DOHH2 (cell line): ENCODE results near the gene NPAS3.

Source experiments
- H3F3A ChIP-seq: fragments of 200-600 bp; sonication (generic), shearing (Covaris generic); 2 replicates; pipeline ENCODE4 v1.6.0; 2016; ENCODE audit warnings: antibody characterized with exemption, mild to moderate bottlenecking; ENCODE audit not compliant: control insufficient read depth, insufficient read depth
- H3K27ac ChIP-seq: fragments of 200-600 bp; sonication (generic); 2 replicates; pipeline ENCODE4 v1.5.1; 2014; ENCODE audit warnings: low read depth, mild to moderate bottlenecking, low read length, moderate library complexity
- H3K27me3 ChIP-seq: fragments of 200-600 bp; sonication (generic); 2 replicates; pipeline ENCODE4 v1.6.1; 2014; ENCODE audit warnings: mild to moderate bottlenecking, low read length, mixed read lengths; ENCODE audit not compliant: control insufficient read depth
- H3K36me3 ChIP-seq: fragments of 200-600 bp; sonication (generic); 2 replicates; pipeline ENCODE4 v1.6.1; 2014; ENCODE audit warnings: mild to moderate bottlenecking, low read length, moderate library complexity, mixed read lengths; ENCODE audit not compliant: control insufficient read depth
- H3K4me1 ChIP-seq: fragments of 200-600 bp; sonication (generic); 2 replicates; pipeline ENCODE4 v1.6.1; 2014; ENCODE audit warnings: mild to moderate bottlenecking, low read length, mixed read lengths; ENCODE audit not compliant: control insufficient read depth
- H3K4me2 ChIP-seq: fragments of 200-600 bp; sonication (generic); 2 replicates; pipeline ENCODE4 v1.6.0; 2014; ENCODE audit warnings: mild to moderate bottlenecking, low read length, moderate library complexity
- H3K4me3 ChIP-seq: fragments of 200-600 bp; sonication (generic); 2 replicates; pipeline ENCODE4 v1.5.1; 2014; ENCODE audit warnings: mild to moderate bottlenecking, low read length, mixed read lengths
- H3K79me2 ChIP-seq: fragments of 200-600 bp; sonication (generic); 2 replicates; pipeline ENCODE4 v1.6.1; 2014; ENCODE audit warnings: mild to moderate bottlenecking, low read length, mixed read lengths; ENCODE audit not compliant: control insufficient read depth
- H3K9me2 ChIP-seq: fragments of 200-600 bp; sonication (generic); replicated peaks from 2 replicates; pipeline ENCODE4 v1.6.1; 2014; ENCODE audit warnings: mild to moderate bottlenecking, low read length, mixed read lengths; ENCODE audit not compliant: control insufficient read depth
- H3K9me3 ChIP-seq: fragments of 200-600 bp; sonication (generic); 2 replicates; pipeline ENCODE4 v1.6.1; 2014; ENCODE audit warnings: antibody characterized with exemption, low read length, mixed read lengths; ENCODE audit not compliant: control insufficient read depth, insufficient read depth
- H4K20me1 ChIP-seq: fragments of 200-600 bp; sonication (generic); 2 replicates; pipeline ENCODE4 v1.6.0; 2014; ENCODE audit warnings: low read depth, mild to moderate bottlenecking, antibody characterized with exemption, low read length, moderate library complexity; ENCODE audit not compliant: control insufficient read depth, insufficient read depth
- CTCF ChIP-seq: fragments of 200-600 bp; sonication (generic); IDR thresholded peaks from one replicate; pipeline ENCODE4 v1.5.1; 2014; ENCODE audit warnings: antibody characterized with exemption, mild to moderate bottlenecking, low read depth, low read length; ENCODE audit not compliant: poor library complexity, severe bottlenecking
- EZH2phosphoT487 ChIP-seq: fragments of 200-600 bp; sonication (generic); IDR thresholded peaks from 2 replicates; pipeline ENCODE4 v1.6.1; 2017; ENCODE audit warnings: borderline replicate concordance, mild to moderate bottlenecking, antibody characterized with exemption, low read length, moderate library complexity, mixed read lengths

NPAS3 gene

GRCh38 chr14:33449268-33449667, 510.6 kb downstream of the NPAS3 start:
- no peak overlapping the region for H3K4me2 ChIP-seq
- no peaks in the 10 kb centered on the region for H3K79me2 ChIP-seq
- H3K9me3 ChIP-seq = no peaks in the 10 kb centered on the region
- H3F3A ChIP-seq = no peaks in the 10 kb centered on the region
- no peaks in the 10 kb centered on the region for H3K36me3 ChIP-seq
- no peaks in the 10 kb centered on the region for H3K9me2 ChIP-seq
- no peaks in the 10 kb centered on the region for H3K27me3 ChIP-seq
- H3K4me3 ChIP-seq = no peak overlapping the region
- H3K4me1 ChIP-seq = no peaks in the 10 kb centered on the region
- H4K20me1 ChIP-seq = no peaks in the 10 kb centered on the region
- no peak overlapping the region for H3K27ac ChIP-seq
- no peak for TF ChIP-seq CTCF
- no peak for TF ChIP-seq EZH2phosphoT487

DNA sequence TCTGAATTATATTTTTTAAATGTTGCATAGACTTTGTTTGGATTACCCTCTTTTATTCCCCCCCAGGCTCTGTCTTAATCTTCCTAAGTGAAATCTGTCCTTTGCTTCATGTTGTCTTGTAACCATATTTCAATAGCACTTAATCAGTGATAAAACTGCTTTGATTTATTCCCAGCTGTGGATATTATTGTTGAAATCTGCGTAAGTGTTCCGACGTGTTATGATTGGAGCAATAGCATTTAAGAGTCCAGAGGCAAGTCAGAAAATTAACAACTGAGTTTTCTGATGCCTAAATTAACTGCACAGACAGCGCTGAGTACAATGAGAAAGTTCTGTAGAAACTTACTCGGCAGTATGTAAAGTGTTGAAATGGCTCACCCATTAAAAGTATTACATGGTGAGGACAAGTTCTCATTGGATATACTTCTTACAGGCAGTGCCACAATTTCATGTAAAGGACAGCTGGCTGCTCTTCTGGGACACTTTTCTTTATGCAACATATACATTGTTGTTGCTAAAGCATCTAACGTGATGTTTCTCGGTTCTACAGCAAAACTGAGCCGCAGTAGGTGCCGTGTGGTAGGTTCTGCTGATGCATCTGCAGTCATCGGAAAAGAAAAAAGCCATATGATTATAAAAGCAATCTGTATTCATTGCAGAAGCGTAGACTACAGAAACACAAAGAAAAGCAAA, 511.2 kb downstream of the NPAS3 start:
- no peak overlapping the region for H3K4me3 ChIP-seq
- H3K4me1 ChIP-seq = no peaks in the 10 kb centered on the region
- no peaks in the 10 kb centered on the region for H3K27me3 ChIP-seq
- no peaks in the 10 kb centered on the region for H3K79me2 ChIP-seq
- H3K9me2 ChIP-seq = no peaks in the 10 kb centered on the region
- no peaks in the 10 kb centered on the region for H3K9me3 ChIP-seq
- no peak overlapping the region for H3K27ac ChIP-seq
- H3K36me3 ChIP-seq = no peaks in the 10 kb centered on the region
- H3F3A ChIP-seq = no peaks in the 10 kb centered on the region
- no peak overlapping the region for H3K4me2 ChIP-seq
- H4K20me1 ChIP-seq = no peaks in the 10 kb centered on the region
- no peak for TF ChIP-seq EZH2phosphoT487
- no peak for TF ChIP-seq CTCF

- H3K9me2 ChIP-seq = no peaks in the 10 kb centered on the region
Observed at GRCh38 chr14:33450416-33450815, 511.7 kb downstream of the NPAS3 start.

More at GRCh38 chr14:33450416-33450815, 511.7 kb downstream of the NPAS3 start:
- H3K27me3 ChIP-seq = no peaks in the 10 kb centered on the region
- no peaks in the 10 kb centered on the region for H3K79me2 ChIP-seq
- no peaks in the 10 kb centered on the region for H3F3A ChIP-seq
- H3K4me1 ChIP-seq = no peaks in the 10 kb centered on the region
- H3K36me3 ChIP-seq = no peaks in the 10 kb centered on the region
- no peaks in the 10 kb centered on the region for H4K20me1 ChIP-seq
- H3K4me2 ChIP-seq = no peak overlapping the region
- H3K4me3 ChIP-seq = no peak overlapping the region
- no peaks in the 10 kb centered on the region for H3K9me3 ChIP-seq
- TF ChIP-seq EZH2phosphoT487 (no peak), CTCF (no peak)
- H3K27ac ChIP-seq = no peak overlapping the region
